IMR-90 (cell line): Measurements from ENCODE around the gene NFIX. TPM values are rescaled to one million over a fixed set of nuclear protein-coding genes. Genes with fewer than 3 reads are reported as not detected.

Experiments used
- ATAC-seq: fragments of 200-7000 bp; cut with Tn5 transposase; 2 replicates; pipeline ENCODE4 v1.9.1; 2020; ENCODE audit warnings: low read depth, mild to moderate bottlenecking, moderate library complexity
- BruUV-seq: library from RNA; stranded (reverse); fragments of 400-500 nt; replicated peaks from 2 replicates; lab custom pipeline; 2021; lab: Mats Ljungman, UMichigan
- CTCF ChIA-PET: fragments of 300-600 bp; formaldehyde crosslinking; extraction: SDS; loops from one replicate; lab custom pipeline; 2021; ENCODE audit warnings: antibody characterized with exemption; lab: Yijun Ruan, JAX
- POLR2A ChIA-PET: fragments of 300-600 bp; sonication (Branson Sonifier 250); formaldehyde crosslinking; loops from one replicate; lab custom pipeline; 2022; ENCODE audit warnings: antibody characterized with exemption; ENCODE audit not compliant: unreplicated experiment; lab: Charles Lee
- DNase-seq: peaks from one replicate; pipeline ENCODE4 v3.0.0; 2013
- H2AFZ ChIP-seq: replicated peaks from 2 replicates; pipeline ENCODE3; 2013; ENCODE audit warnings: low read length, mild to moderate bottlenecking; ENCODE audit not compliant: poor library complexity
- H2AK5ac ChIP-seq: 2 replicates; pipeline ENCODE4 v1.6.1; 2013; ENCODE audit warnings: low read depth, low read length, inconsistent platforms
- H2AK9ac ChIP-seq: replicated peaks from 2 replicates; pipeline ENCODE3; 2013; ENCODE audit warnings: mild to moderate bottlenecking, low read depth, low read length, moderate library complexity; ENCODE audit not compliant: poor library complexity
- H2BK120ac ChIP-seq: 2 replicates; pipeline ENCODE4 v1.6.1; 2013; ENCODE audit warnings: low read depth, low read length, inconsistent platforms
- H2BK15ac ChIP-seq: 3 replicates; pipeline ENCODE4 v1.6.1; 2013; ENCODE audit warnings: low read depth, low read length, inconsistent platforms
- H2BK20ac ChIP-seq: 2 replicates; pipeline ENCODE4 v1.6.1; 2013; ENCODE audit warnings: low read depth, mild to moderate bottlenecking, inconsistent platforms, low read length, moderate library complexity
- H2BK5ac ChIP-seq: 2 replicates; pipeline ENCODE4 v1.6.1; 2013; ENCODE audit warnings: mild to moderate bottlenecking, low read depth, low read length, inconsistent platforms; ENCODE audit not compliant: poor library complexity, severe bottlenecking
- H3K14ac ChIP-seq: replicated peaks from 2 replicates; pipeline ENCODE4 v1.6.1; 2013; ENCODE audit warnings: low read depth, low read length, inconsistent platforms
- H3K18ac ChIP-seq: 2 replicates; pipeline ENCODE4 v1.6.1; 2013; ENCODE audit warnings: low read depth, low read length, control low read depth
- H3K23ac ChIP-seq: 2 replicates; pipeline ENCODE4 v1.6.1; 2013; ENCODE audit warnings: low read depth, low read length, inconsistent platforms
- H3K27ac ChIP-seq: 2 replicates; pipeline ENCODE4 v1.5.1; 2013; ENCODE audit warnings: mild to moderate bottlenecking, control low read depth, low read length; ENCODE audit not compliant: insufficient read depth
- H3K27me3 ChIP-seq: 2 replicates; pipeline ENCODE4 v1.6.1; 2013; ENCODE audit warnings: low read length; ENCODE audit not compliant: control insufficient read depth, insufficient read depth
- H3K36me3 ChIP-seq: 2 replicates; pipeline ENCODE4 v1.6.1; 2013; ENCODE audit warnings: low read length, mixed read lengths; ENCODE audit not compliant: control insufficient read depth, insufficient read depth
- H3K4ac ChIP-seq: 2 replicates; pipeline ENCODE4 v1.6.1; 2013; ENCODE audit warnings: low read depth, low read length, inconsistent platforms
- H3K4me1 ChIP-seq: 2 replicates; pipeline ENCODE4 v1.6.1; 2013; ENCODE audit warnings: low read length, mixed read lengths; ENCODE audit not compliant: control insufficient read depth, insufficient read depth
- H3K4me2 ChIP-seq: 2 replicates; pipeline ENCODE4 v1.6.1; 2013; ENCODE audit warnings: low read depth, mild to moderate bottlenecking, control low read depth, low read length, moderate library complexity
- H3K4me3 ChIP-seq: 2 replicates; pipeline ENCODE4 v1.5.1; 2013; ENCODE audit warnings: low read depth, mild to moderate bottlenecking, control low read depth, low read length, moderate library complexity; ENCODE audit not compliant: insufficient read depth
- H3K56ac ChIP-seq: 2 replicates; pipeline ENCODE4 v1.6.1; 2013; ENCODE audit warnings: low read length, inconsistent platforms; ENCODE audit not compliant: insufficient read depth; ENCODE audit errors: extremely low read depth
- H3K79me1 ChIP-seq, 2 experiments: 2 replicates each; pipeline ENCODE4 v1.6.1; 2013; ENCODE audit warnings: low read length in 2 of 2, inconsistent platforms in 1 of 2, low read depth in 1 of 2
- H3K9ac ChIP-seq: 2 replicates; pipeline ENCODE4 v1.6.1; 2013; ENCODE audit warnings: low read depth, low read length, control low read depth
- H3K9me1 ChIP-seq: 2 replicates; pipeline ENCODE4 v1.6.1; 2013; ENCODE audit warnings: low read length, inconsistent platforms; ENCODE audit not compliant: insufficient read depth
- H3K9me3 ChIP-seq: 2 replicates; pipeline ENCODE4 v1.6.1; 2013; ENCODE audit warnings: low read length; ENCODE audit not compliant: control insufficient read depth, insufficient read depth
- H4K20me1 ChIP-seq: 2 replicates; pipeline ENCODE4 v1.6.1; 2013; ENCODE audit warnings: low read length, inconsistent platforms; ENCODE audit not compliant: insufficient read depth
- H4K5ac ChIP-seq: 2 replicates; pipeline ENCODE4 v1.6.1; 2013; ENCODE audit warnings: mild to moderate bottlenecking, low read depth, low read length, control low read depth
- H4K8ac ChIP-seq, 2 experiments: 2 replicates each; pipeline ENCODE4 v1.6.1; 2013; ENCODE audit warnings: low read depth in 2 of 2, low read length in 2 of 2, control low read depth in 1 of 2, inconsistent platforms in 1 of 2
- H4K91ac ChIP-seq: 2 replicates; pipeline ENCODE4 v1.6.1; 2013; ENCODE audit warnings: low read depth, low read length, inconsistent platforms; ENCODE audit not compliant: insufficient read depth
- CHD1 ChIP-seq: IDR thresholded peaks from 2 replicates; pipeline ENCODE4 v1.6.1; 2012; ENCODE audit warnings: low read depth, low read length, improper control_type of control experiment
- FOS ChIP-seq: fragments of 150-350 bp; IDR thresholded peaks from 2 replicates; pipeline ENCODE4 v1.6.1; 2016; ENCODE audit warnings: low read depth, low read length
- MAZ ChIP-seq: IDR thresholded peaks from 2 replicates; pipeline ENCODE4 v1.6.1; 2012; ENCODE audit warnings: low read depth, mild to moderate bottlenecking, low read length, improper control_type of control experiment, moderate library complexity, borderline replicate concordance
- MXI1 ChIP-seq: IDR thresholded peaks from 2 replicates; pipeline ENCODE4 v1.6.1; 2012; ENCODE audit warnings: low read depth, mild to moderate bottlenecking, low read length, moderate library complexity, borderline replicate concordance
- NFE2L2 ChIP-seq: fragments of 150-350 bp; IDR thresholded peaks from 2 replicates; pipeline ENCODE4 v1.6.1; 2016; ENCODE audit warnings: low read depth, mild to moderate bottlenecking, low read length
- RCOR1 ChIP-seq: IDR thresholded peaks from 2 replicates; pipeline ENCODE4 v1.6.1; 2012; ENCODE audit warnings: mild to moderate bottlenecking, low read length, improper control_type of control experiment; ENCODE audit not compliant: insufficient replicate concordance
- RFX5 ChIP-seq: IDR thresholded peaks from 2 replicates; pipeline ENCODE4 v1.8.0; 2012; ENCODE audit warnings: low read depth, mild to moderate bottlenecking, low read length, moderate library complexity
- WGBS, 2 experiments: methylation state at CpG; one replicate each; pipeline versions ENCODE4 v1.1.5 to v1.1.7; 2013; ENCODE audit warnings: missing lambda C conversion rate in 2 of 2; ENCODE audit not compliant: insufficient read length in 1 of 2; ENCODE audit errors: extremely low coverage in 2 of 2; 5-methylcytosine and 5-hydroxymethylcytosine counted together
- dilution Hi-C: fragments of 300-500 bp; cut with HindIII; formaldehyde crosslinking; loops from one replicate; pipeline ENCODE4 v1.14.3; 2018; ENCODE audit warnings: low sequenced_read_pairs; ENCODE audit not compliant: unreplicated experiment
- in situ Hi-C: fragments of 300-500 bp; cut with MboI; formaldehyde crosslinking; loops from 3 replicates; pipeline ENCODE4 v1.14.3; 2019; ENCODE audit warnings: low sequenced_read_pairs, inconsistent platforms, mixed read lengths
- intact Hi-C: fragments of 100-400 bp; cut with micrococcal nuclease; formaldehyde crosslinking; loops from 2 replicates; pipeline ENCODE4 v1.10.0; 2022
- polyA plus RNA-seq, 3 experiments: library from polyadenylated mRNA; depleted of rRNA; stranded (reverse); fragments of >200 nt; gene quantifications; 2 replicates each; pipeline ENCODE4 v1.2.3, GENCODE V29; 2012; ENCODE audit warnings: low replicate concordance in 1 of 3
- total RNA-seq: library from RNA; depleted of rRNA; stranded (reverse); fragments of >200 nt; gene quantifications from 2 replicates; pipeline ENCODE4 v1.2.3, GENCODE V29; 2012
- TF ChIP-seq, protein P1 (sequence below): conservative IDR thresholded peaks from 2 replicates; pipeline ENCODE4 v1.5.1; 2012; ENCODE audit warnings: mild to moderate bottlenecking, low read depth, low read length, improper control_type of control experiment
- TF ChIP-seq, protein P2 (sequence below): fragments of 150-350 bp; IDR thresholded peaks from 2 replicates; pipeline ENCODE4 v1.6.1; 2016; ENCODE audit warnings: low read depth, mild to moderate bottlenecking, low read length, moderate library complexity, borderline replicate concordance
- TF ChIP-seq, protein P3 (sequence below): fragments of 150-350 bp; IDR thresholded peaks from 2 replicates; pipeline ENCODE4 v1.6.1; 2017; ENCODE audit warnings: mild to moderate bottlenecking, antibody characterized with exemption, low read length, low read depth

The NFIX gene
- total and polyA plus RNA-seq, 2 of the 4 experiments (the other 2 are of a cell fraction), result 10.2 to 47.7 TPM

DNA sequence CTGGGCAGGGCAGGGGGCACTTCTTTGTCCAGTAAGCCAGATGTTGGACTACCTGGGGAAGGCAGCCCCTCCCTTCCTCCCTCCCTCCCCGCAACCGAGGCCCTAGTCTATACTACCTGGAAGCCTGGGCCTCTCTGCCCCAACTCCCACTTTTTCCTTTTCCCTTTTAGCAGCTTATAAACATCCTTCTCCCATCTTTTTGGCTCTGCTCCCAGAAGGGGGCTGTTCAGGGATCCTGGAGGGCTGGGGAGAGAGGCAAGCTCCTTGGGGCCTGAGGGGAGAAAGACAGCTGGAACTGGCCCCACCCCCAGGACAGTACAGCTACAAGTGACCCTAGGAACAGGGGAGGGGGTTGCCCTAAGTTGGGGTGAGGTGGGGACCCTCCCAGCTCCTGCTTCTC, 62.5 kb downstream of the NFIX start (continued):
- TF ChIP-seq RCOR1, result no peak

DNA sequence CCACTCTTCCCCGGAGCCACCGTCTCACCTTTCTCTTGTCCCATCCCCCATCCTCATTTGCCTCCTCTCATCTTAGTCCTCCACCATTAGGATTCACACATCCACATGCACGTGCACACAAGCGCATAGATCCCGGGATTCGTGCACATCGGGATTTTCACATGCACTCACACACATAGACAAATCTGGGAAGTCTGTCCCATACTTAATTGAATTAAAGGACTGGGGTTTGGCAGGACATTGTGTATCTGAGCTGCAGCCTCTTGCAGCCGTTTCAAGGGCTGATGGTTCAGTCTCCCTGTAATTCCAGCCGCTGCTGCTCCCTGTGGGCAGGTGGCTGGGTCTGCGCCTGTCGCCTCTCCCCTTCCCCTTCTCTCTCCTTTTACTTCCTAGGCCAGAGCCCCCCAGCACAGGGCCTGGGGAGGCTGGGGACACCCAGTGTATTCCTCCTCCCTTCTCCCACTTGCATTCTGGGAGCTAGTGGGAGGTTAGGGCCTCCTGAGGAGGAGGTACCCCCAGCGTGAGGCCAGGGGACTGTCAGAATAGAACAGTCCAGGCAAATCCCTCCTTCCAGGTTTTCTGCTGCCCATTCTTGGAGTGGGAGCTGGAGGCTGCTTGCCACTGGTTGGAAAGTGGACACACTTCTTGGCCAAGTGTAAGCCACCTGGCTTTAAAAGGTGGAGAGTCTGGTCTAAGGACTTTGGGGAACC, 63.8 kb downstream of the NFIX start:
- in situ Hi-C loops, result no loop called here

More for the DNA sequence above, 63.8 kb downstream of the NFIX start:
- WGBS, 2 experiments, result 60% methylated on average over 2 of the region's 12 CpGs; no CpG with 5 or more reads in 1 of the 2 experiments
- TF ChIP-seq, protein P1, sequence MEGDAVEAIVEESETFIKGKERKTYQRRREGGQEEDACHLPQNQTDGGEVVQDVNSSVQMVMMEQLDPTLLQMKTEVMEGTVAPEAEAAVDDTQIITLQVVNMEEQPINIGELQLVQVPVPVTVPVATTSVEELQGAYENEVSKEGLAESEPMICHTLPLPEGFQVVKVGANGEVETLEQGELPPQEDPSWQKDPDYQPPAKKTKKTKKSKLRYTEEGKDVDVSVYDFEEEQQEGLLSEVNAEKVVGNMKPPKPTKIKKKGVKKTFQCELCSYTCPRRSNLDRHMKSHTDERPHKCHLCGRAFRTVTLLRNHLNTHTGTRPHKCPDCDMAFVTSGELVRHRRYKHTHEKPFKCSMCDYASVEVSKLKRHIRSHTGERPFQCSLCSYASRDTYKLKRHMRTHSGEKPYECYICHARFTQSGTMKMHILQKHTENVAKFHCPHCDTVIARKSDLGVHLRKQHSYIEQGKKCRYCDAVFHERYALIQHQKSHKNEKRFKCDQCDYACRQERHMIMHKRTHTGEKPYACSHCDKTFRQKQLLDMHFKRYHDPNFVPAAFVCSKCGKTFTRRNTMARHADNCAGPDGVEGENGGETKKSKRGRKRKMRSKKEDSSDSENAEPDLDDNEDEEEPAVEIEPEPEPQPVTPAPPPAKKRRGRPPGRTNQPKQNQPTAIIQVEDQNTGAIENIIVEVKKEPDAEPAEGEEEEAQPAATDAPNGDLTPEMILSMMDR, result no peak
- TF ChIP-seq RFX5, result no peak
- TF ChIP-seq MXI1, result no peak
- no peak for TF ChIP-seq MAZ
- TF ChIP-seq, protein P2, sequence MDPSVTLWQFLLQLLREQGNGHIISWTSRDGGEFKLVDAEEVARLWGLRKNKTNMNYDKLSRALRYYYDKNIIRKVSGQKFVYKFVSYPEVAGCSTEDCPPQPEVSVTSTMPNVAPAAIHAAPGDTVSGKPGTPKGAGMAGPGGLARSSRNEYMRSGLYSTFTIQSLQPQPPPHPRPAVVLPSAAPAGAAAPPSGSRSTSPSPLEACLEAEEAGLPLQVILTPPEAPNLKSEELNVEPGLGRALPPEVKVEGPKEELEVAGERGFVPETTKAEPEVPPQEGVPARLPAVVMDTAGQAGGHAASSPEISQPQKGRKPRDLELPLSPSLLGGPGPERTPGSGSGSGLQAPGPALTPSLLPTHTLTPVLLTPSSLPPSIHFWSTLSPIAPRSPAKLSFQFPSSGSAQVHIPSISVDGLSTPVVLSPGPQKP, result no peak
- TF ChIP-seq NFE2L2, result no peak
- TF ChIP-seq CHD1, result no peak
- TF ChIP-seq, protein P3, sequence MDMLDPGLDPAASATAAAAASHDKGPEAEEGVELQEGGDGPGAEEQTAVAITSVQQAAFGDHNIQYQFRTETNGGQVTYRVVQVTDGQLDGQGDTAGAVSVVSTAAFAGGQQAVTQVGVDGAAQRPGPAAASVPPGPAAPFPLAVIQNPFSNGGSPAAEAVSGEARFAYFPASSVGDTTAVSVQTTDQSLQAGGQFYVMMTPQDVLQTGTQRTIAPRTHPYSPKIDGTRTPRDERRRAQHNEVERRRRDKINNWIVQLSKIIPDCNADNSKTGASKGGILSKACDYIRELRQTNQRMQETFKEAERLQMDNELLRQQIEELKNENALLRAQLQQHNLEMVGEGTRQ, result no peak
- TF ChIP-seq RCOR1, result no peak
- TF ChIP-seq FOS, result no peak
- Histone ChIP-seq H3K36me3 (peaks cover 4% of the 10 kb centered on the region; the same call in 1 of the 2 replicates), H3K27ac (no peak overlapping the region), H2BK5ac (no peak overlapping the region), H3K9me1 (peaks cover 15% of the 10 kb centered on the region), H2AFZ (no peak overlapping the region), H3K4me2 (no peak overlapping the region), H2BK20ac (no peak overlapping the region), H2BK120ac (no peak overlapping the region), H3K4me3 (no peak overlapping the region), H3K23ac (peak overlapping the region; percentile 62; the same call in 1 of the 2 replicates), H3K4me1 (peaks cover 58% of the 10 kb centered on the region), H3K9me3 (no peaks in the 10 kb centered on the region), H4K91ac (no peak overlapping the region), H3K18ac (no peak overlapping the region), H3K14ac (no peak overlapping the region), H3K9ac (no peak overlapping the region), H3K4ac (peak overlapping the region; percentile 54), H2AK9ac (peak overlapping the region; percentile 91), H3K56ac (no peak overlapping the region), H3K27me3 (no peaks in the 10 kb centered on the region), H3K79me1 (peaks cover 41 to 84% of the 10 kb centered on the region in 2 experiments), H4K8ac (peak overlapping the region in 1 of 2 experiments; percentile 35; a peak in 1 of 4 replicates), H2BK15ac (no peak overlapping the region), H4K5ac (no peak overlapping the region), H4K20me1 (peaks cover 10% of the 10 kb centered on the region; the same call in 1 of the 2 replicates), H2AK5ac (peak overlapping the region; percentile 52; the same call in 1 of the 2 replicates)
- ChIA-PET CTCF (interaction anchor here (0.6 to 2.8 kb wide), 2 partner anchors 25 to 37 kb away, joined by 3 to 17 read pairs; no protein-coding TSS in a partner anchor), POLR2A (interaction anchor here (0.6 kb wide), 1 partner anchor 26 kb away, joined by 4 read pairs; no protein-coding TSS in a partner anchor)
- DNase-seq (no peak), ATAC-seq (no peak)
- no TSS peak for BruUV-seq
- dilution Hi-C loops (no loop called here), intact Hi-C loops (no loop called here)
